Measurements from ENCODE around the gene CELA2A. TPM values are rescaled to one million over a fixed set of nuclear protein-coding genes. Genes with fewer than 3 reads are reported as not detected.

Gene CELA2A
- total and polyA plus RNA-seq, 7 donors: 0.10 to 2.1 TPM; not detected in 5

DNA sequence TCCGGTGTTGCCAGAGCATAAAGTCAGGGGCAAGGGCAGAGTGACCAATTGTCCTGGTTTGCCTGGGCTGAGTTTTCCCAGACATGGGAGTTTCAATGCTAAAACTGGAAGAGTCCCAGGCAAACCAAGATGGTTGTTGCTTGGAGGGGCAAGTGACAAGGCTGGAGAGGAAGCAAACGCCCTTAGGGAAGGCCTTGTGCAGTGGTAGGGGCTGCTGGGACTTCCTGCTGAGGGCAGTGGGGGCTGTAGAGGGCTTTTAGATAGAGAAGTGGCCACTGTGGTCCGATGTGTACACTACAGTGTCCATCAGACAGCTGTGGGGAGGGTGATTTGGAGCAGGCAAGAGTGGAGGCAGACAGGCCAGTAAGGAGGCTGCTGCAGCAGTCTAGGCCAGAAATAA, 7.0 kb upstream of the CELA2A start:
- Histone ChIP-seq H3K4me3 (no peak overlapping the region), H3K4me1 (no peaks in the 10 kb centered on the region), H3K27me3 (ENCODE audit: insufficient read depth in 3 of 3, low read length in 2 of 3) (peaks cover 0 to 3% (median 3%) of the 10 kb centered on the region in 3 donors), H3K27ac (no peak overlapping the region), H3K36me3 (ENCODE audit: insufficient read depth in 1 of 2, low read depth in 1 of 2) (no peaks in the 10 kb centered on the region), H3K9me3 (no peaks in the 10 kb centered on the region)
- ATAC-seq (no peak), DNase-seq (no peak)
- intact Hi-C loops (cut with DNase I): no loop called here
- WGBS, 3 donors: 69 to 73% (median 70%) methylated on average over 3 of the region's 3 CpGs
- TF ChIP-seq, protein P1, sequence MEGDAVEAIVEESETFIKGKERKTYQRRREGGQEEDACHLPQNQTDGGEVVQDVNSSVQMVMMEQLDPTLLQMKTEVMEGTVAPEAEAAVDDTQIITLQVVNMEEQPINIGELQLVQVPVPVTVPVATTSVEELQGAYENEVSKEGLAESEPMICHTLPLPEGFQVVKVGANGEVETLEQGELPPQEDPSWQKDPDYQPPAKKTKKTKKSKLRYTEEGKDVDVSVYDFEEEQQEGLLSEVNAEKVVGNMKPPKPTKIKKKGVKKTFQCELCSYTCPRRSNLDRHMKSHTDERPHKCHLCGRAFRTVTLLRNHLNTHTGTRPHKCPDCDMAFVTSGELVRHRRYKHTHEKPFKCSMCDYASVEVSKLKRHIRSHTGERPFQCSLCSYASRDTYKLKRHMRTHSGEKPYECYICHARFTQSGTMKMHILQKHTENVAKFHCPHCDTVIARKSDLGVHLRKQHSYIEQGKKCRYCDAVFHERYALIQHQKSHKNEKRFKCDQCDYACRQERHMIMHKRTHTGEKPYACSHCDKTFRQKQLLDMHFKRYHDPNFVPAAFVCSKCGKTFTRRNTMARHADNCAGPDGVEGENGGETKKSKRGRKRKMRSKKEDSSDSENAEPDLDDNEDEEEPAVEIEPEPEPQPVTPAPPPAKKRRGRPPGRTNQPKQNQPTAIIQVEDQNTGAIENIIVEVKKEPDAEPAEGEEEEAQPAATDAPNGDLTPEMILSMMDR (IDR thresholded peaks at IDR 0.05): no peak

DNA sequence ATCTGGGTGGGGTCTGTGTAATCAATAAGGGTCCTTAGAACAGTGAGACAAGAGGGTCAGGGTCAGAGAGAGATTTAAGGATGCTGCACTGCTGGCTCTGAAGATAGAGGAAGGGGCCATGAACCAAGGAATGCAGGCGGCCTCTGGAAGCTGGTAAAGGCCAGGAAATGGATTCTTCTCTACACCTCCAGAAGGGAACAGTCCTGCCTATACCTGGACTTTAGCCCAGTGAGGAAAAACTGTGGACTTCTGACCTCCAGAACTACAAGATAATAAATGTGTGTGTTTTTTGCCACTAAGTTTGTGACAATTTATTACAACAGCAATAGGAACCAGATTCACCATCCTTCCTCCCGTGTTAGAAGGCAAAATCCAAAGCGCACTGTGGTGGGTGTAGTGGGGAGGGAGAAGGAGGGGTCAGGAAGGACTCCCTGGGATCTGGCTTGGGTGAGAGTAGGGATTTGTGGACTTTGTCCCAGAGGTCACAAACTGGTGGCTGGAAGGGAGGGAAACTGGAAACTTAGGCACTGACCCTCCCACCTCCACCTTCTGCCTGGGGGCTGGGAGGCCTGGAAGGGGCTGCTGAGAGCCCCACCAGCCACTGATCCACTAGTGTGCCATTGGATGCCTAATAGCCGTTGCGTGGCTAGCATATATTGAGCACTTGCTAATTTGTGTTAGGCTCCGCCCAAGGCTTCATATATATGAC, 5.4 kb upstream of the CELA2A start:
- no peak overlapping the region for H3K27ac ChIP-seq
- intact Hi-C loops (cut with DNase I): no loop called here
- 91 to 92% (median 92%) methylated on average over 6 of the region's 6 CpGs for WGBS, 3 donors

DNA sequence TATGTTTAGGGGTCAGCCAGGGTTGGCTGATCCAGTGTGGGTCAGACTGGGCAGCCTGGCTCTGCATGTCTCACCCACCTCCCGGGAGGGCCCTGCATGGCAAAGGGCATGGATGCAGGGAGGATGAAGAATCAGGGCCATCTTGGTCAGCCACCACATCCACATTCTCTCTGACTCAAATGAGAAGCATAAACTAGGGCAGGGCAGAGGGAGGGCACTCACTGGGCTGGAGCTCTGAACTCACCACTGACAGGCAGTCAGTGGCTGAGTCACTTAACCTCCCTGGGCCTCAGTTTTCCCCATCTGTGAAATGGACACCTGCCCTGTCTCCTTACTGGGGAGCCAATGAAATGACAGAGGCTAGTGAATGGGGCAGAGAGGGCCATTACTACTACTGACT, 4.3 kb upstream of the CELA2A start:
- intact Hi-C loops (cut with DNase I): no loop called here
- no peaks in the 10 kb centered on the region for H3K9me3 ChIP-seq
- H3K4me3 ChIP-seq: no peak overlapping the region
- WGBS, 3 donors: 76 to 93% (median 87%) methylated on average over 1 of the region's 1 CpG
- TF ChIP-seq, protein P1 (IDR thresholded peaks at IDR 0.05): no peak
- DNase-seq: no peak
- H3K36me3 ChIP-seq (ENCODE audit: insufficient read depth in 1 of 2, low read depth in 1 of 2): no peaks in the 10 kb centered on the region
- no peaks in the 10 kb centered on the region for H3K4me1 ChIP-seq
- H3K27ac ChIP-seq: no peak overlapping the region
- ATAC-seq: no peak
- H3K27me3 ChIP-seq (ENCODE audit: insufficient read depth in 3 of 3, low read length in 2 of 3): peaks cover 0 to 3% (median 0%) of the 10 kb centered on the region in 3 donors

More for the DNA sequence above, 5.4 kb upstream of the CELA2A start:
- ATAC-seq: no peak
- no peaks in the 10 kb centered on the region for H3K4me1 ChIP-seq
- DNase-seq: no peak
- no peaks in the 10 kb centered on the region for H3K9me3 ChIP-seq
- no peak overlapping the region for H3K4me3 ChIP-seq
- peaks cover 0 to 3% (median under 1%) of the 10 kb centered on the region in 3 donors for H3K27me3 ChIP-seq (ENCODE audit: insufficient read depth in 3 of 3, low read length in 2 of 3)
- H3K36me3 ChIP-seq (ENCODE audit: insufficient read depth in 1 of 2, low read depth in 1 of 2): no peaks in the 10 kb centered on the region
- TF ChIP-seq, protein P1 (IDR thresholded peaks at IDR 0.05): no peak

DNA sequence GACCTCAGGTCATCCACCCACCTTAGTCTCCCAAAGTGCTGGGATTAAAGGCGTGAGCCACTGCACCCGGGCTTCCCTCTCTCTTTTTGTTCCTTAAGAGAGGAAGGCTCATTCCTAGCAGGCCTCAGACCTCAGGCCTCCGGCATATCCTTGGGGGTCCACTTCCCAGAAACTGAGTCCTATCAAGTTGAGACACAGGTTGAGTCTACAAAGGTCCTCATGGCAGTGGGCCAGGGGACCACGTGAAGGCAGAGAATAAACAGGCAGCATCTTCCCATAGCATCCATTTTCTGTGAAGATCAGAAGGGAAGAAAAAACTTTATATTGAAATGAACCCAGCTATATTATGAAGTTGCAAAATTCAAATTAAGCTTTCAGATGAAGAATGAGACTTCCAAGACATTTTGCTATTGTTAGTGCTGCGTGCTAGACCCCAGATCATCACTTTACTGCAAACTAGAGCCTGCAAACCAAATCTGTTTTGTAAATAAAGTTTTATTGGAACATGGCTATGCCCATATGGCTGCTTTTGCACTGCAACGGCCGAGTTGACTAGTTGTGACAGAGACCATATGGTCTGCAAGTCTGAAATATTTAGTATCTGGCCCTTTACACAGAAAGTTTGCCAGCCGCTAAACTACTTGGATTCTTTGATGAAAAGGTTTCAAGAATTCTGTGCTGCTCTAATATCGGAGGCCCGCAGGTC, 3.5 kb upstream of the CELA2A start:
- ATAC-seq: no peak
- Histone ChIP-seq H3K27ac (no peak overlapping the region), H3K36me3 (ENCODE audit: insufficient read depth in 1 of 2, low read depth in 1 of 2) (no peaks in the 10 kb centered on the region), H3K4me1 (no peaks in the 10 kb centered on the region), H3K4me3 (no peak overlapping the region), H3K27me3 (ENCODE audit: insufficient read depth in 3 of 3, low read length in 2 of 3) (peaks cover 0 to 2% (median 0%) of the 10 kb centered on the region in 3 donors), H3K9me3 (no peaks in the 10 kb centered on the region)
- DNase-seq: no peak
- TF ChIP-seq, protein P1 (IDR thresholded peaks at IDR 0.05): no peak
- 86 to 87% (median 86%) methylated on average over 10 of the region's 10 CpGs for WGBS, 3 donors
- intact Hi-C loops (cut with DNase I): no loop called here
